ENCODE data around the gene PIK3AP1. TPM values are rescaled to one million over a fixed set of nuclear protein-coding genes. Genes with fewer than 3 reads are reported as not detected.
A peak's percentile ranks its signal among the peaks of the same experiment; 100 is the strongest.

Gene PIK3AP1
- total and polyA plus RNA-seq, 2 of the 13 experiments (the other 11 are each of a cell fraction or from before 2014, with no cell fraction given): 3.6 to 13.8 TPM

GRCh38 chr10:96632974-96633710 lies 87.2 kb downstream of the PIK3AP1 start (continued):
- TF ChIP-seq ZZZ3 (CRISPR knock-in tag; IDR thresholded peaks at IDR 0.05; ENCODE audit: borderline replicate concordance) (no peak), ZMYM2 (CRISPR knock-in tag; IDR thresholded peaks at IDR 0.05) (no peak), CHCHD3 (CRISPR knock-in tag; IDR thresholded peaks at IDR 0.05) (no peak), STAT5B (CRISPR knock-in tag; IDR thresholded peaks at IDR 0.05) (no peak), SNRNP70 (IDR thresholded peaks at IDR 0.05; ENCODE audit: low read depth, low read length) (no peak), MAF1 (CRISPR knock-in tag; IDR thresholded peaks at IDR 0.05; ENCODE audit: borderline replicate concordance) (no peak), ATAD3A (CRISPR knock-in tag; IDR thresholded peaks at IDR 0.05) (no peak), JUNB (CRISPR knock-in tag; IDR thresholded peaks at IDR 0.05; ENCODE audit: borderline replicate concordance) (no peak), ATM (IDR thresholded peaks at IDR 0.05; ENCODE audit: borderline replicate concordance) (no peak), ZNF20 (CRISPR knock-in tag; IDR thresholded peaks at IDR 0.05) (no peak)
- TF ChIP-seq, protein P1, sequence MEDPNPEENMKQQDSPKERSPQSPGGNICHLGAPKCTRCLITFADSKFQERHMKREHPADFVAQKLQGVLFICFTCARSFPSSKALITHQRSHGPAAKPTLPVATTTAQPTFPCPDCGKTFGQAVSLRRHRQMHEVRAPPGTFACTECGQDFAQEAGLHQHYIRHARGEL (CRISPR knock-in tag; IDR thresholded peaks at IDR 0.05): no peak

- no peak for FAIRE-seq
- no peaks in the 10 kb centered on the region for H4K20me1 ChIP-seq (ENCODE audit: insufficient read depth, low read length)
- no peak overlapping the region for H3K9ac ChIP-seq (ENCODE audit: insufficient read depth, low read depth, low read length)
- 59% methylated on average over 1 of the region's 1 CpG for WGBS (ENCODE audit: low lambda C conversion rate)
- in situ Hi-C loops (cut with HindIII; ENCODE audit: extremely low pct_ligation_motif_present, low pct_unique_long_range_greater_than_20kb) (no loop called here), intact Hi-C loops (cut with micrococcal nuclease; ENCODE audit: unreplicated experiment) (no loop called here)
- ChIA-PET CTCF (ENCODE audit: low intra/inter-chr PET ratio, low total read pairs) (no interaction called here), POLR2A (no interaction called here)
- no peak overlapping the region for H3K27ac ChIP-seq (ENCODE audit: extremely low read length, insufficient read depth, low read length)
- H3K27me3 ChIP-seq (ENCODE audit: control insufficient read depth in 1 of 2, insufficient read depth in 2 of 2, low read length in 2 of 2): no peaks in the 10 kb centered on the region
- no peak for ATAC-seq
- H3K4me1 ChIP-seq (ENCODE audit: insufficient read depth, low read length): no peaks in the 10 kb centered on the region
- no peaks in the 10 kb centered on the region for H3K9me3 ChIP-seq (ENCODE audit: low read length)
- H3K4me3 ChIP-seq (replicated peaks in 1 of 3; ENCODE audit: insufficient read depth in 1 of 3, low read depth in 2 of 3, low read length in 3 of 3): no peak overlapping the region
- no peaks in the 10 kb centered on the region for H3K79me2 ChIP-seq (ENCODE audit: insufficient read depth, low read length)
- no TSS peak for BruUV-seq (replicated peaks)
- no peak overlapping the region for H3K4me2 ChIP-seq (ENCODE audit: low read depth, low read length)
- no peak for TF ChIP-seq TBP (CRISPR knock-in tag; IDR thresholded peaks at IDR 0.05)
- TF ChIP-seq, protein P2, sequence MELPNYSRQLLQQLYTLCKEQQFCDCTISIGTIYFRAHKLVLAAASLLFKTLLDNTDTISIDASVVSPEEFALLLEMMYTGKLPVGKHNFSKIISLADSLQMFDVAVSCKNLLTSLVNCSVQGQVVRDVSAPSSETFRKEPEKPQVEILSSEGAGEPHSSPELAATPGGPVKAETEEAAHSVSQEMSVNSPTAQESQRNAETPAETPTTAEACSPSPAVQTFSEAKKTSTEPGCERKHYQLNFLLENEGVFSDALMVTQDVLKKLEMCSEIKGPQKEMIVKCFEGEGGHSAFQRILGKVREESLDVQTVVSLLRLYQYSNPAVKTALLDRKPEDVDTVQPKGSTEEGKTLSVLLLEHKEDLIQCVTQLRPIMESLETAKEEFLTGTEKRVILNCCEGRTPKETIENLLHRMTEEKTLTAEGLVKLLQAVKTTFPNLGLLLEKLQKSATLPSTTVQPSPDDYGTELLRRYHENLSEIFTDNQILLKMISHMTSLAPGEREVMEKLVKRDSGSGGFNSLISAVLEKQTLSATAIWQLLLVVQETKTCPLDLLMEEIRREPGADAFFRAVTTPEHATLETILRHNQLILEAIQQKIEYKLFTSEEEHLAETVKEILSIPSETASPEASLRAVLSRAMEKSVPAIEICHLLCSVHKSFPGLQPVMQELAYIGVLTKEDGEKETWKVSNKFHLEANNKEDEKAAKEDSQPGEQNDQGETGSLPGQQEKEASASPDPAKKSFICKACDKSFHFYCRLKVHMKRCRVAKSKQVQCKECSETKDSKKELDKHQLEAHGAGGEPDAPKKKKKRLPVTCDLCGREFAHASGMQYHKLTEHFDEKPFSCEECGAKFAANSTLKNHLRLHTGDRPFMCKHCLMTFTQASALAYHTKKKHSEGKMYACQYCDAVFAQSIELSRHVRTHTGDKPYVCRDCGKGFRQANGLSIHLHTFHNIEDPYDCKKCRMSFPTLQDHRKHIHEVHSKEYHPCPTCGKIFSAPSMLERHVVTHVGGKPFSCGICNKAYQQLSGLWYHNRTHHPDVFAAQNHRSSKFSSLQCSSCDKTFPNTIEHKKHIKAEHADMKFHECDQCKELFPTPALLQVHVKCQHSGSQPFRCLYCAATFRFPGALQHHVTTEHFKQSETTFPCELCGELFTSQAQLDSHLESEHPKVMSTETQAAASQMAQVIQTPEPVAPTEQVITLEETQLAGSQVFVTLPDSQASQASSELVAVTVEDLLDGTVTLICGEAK (IDR thresholded peaks at IDR 0.05): peak; percentile 33; the same call in 1 of the 2 replicates
- TF ChIP-seq, protein P2 (CRISPR knock-in tag; IDR thresholded peaks at IDR 0.05): no peak; the same call in 1 of the 2 replicates
- no peak for TF ChIP-seq CREM (IDR thresholded peaks at IDR 0.05)
- TF ChIP-seq CREM (CRISPR knock-in tag; IDR thresholded peaks at IDR 0.05): no peak
- no peak overlapping the region for H2AFZ ChIP-seq (ENCODE audit: low read length)
- no peak for DNase-seq (ENCODE audit: low spot score)
- H3K36me3 ChIP-seq (replicated peaks in 1 of 2; ENCODE audit: control insufficient read depth in 1 of 2, insufficient read depth in 2 of 2, low read length in 2 of 2): no peaks in the 10 kb centered on the region
Observed at GRCh38 chr10:96627292-96627691, 93.0 kb downstream of the PIK3AP1 start.
